Stimulated activated CD4-positive, alpha-beta T cell treated with anti-CD3 and anti-CD28 coated beads, Interleukin-4, amount 100 ng/mL, for 4 hours (primary cell): ENCODE measurements around the gene IFFO2.

Source experiments
- DNase-seq, 2 experiments: peaks; one replicate each; pipeline ENCODE4 v3.0.0-alpha.2; 2020

IFFO2 gene

GRCh38 chr1:18890706-18891425 is 65.6 kb downstream of the IFFO2 start:
- no peak for DNase-seq

GRCh38 chr1:18886003-18886335 is 70.5 kb downstream of the IFFO2 start:
- DNase-seq = no peak

- DNase-seq = no peak
Observed at GRCh38 chr1:18885311-18886002, 71.0 kb downstream of the IFFO2 start.

- DNase-seq = no peak
Observed at GRCh38 chr1:18884727-18885126, 71.7 kb downstream of the IFFO2 start.

- no peak for DNase-seq
Observed at GRCh38 chr1:18884419-18884717, 72.1 kb downstream of the IFFO2 start.

GRCh38 chr1:18883636-18884418 is 72.6 kb downstream of the IFFO2 start:
- DNase-seq = peak; percentile 61 to 70

- no peak for DNase-seq
Observed at GRCh38 chr1:18883079-18883478, 73.4 kb downstream of the IFFO2 start.

GRCh38 chr1:18882486-18882885 is 74.0 kb downstream of the IFFO2 start:
- no peak for DNase-seq

GRCh38 chr1:18881642-18882431 is 74.6 kb downstream of the IFFO2 start:
- no peak for DNase-seq

GRCh38 chr1:18881164-18881563 is 75.3 kb downstream of the IFFO2 start:
- DNase-seq = no peak

- DNase-seq = no peak
Observed at GRCh38 chr1:18880585-18880984, 75.9 kb downstream of the IFFO2 start.

- no peak for DNase-seq
Observed at GRCh38 chr1:18879791-18880309, 76.6 kb downstream of the IFFO2 start.

GRCh38 chr1:18879215-18879790 is 77.2 kb downstream of the IFFO2 start:
- DNase-seq = no peak

- no peak for DNase-seq
Observed at GRCh38 chr1:18878538-18879214, 77.8 kb downstream of the IFFO2 start.

- no peak for DNase-seq
Observed at GRCh38 chr1:18877282-18877681, 79.2 kb downstream of the IFFO2 start.

GRCh38 chr1:18876210-18876609 is 80.3 kb downstream of the IFFO2 start:
- no peak for DNase-seq

GRCh38 chr1:18875796-18876128 is 80.7 kb downstream of the IFFO2 start:
- DNase-seq = no peak

- DNase-seq = peak; percentile 54 to 64
Observed at GRCh38 chr1:18875107-18875795, 81.2 kb downstream of the IFFO2 start.

GRCh38 chr1:18874600-18874999 is 81.9 kb downstream of the IFFO2 start:
- no peak for DNase-seq

- no peak for DNase-seq
Observed at GRCh38 chr1:18874036-18874435, 82.4 kb downstream of the IFFO2 start.

- no peak for DNase-seq
Observed at GRCh38 chr1:18872071-18872611, 84.3 kb downstream of the IFFO2 start.
